Naive B cell (primary cell): ENCODE results near the gene GRAP. TPM values are rescaled to one million over a fixed set of nuclear protein-coding genes. Genes with fewer than 3 reads are reported as not detected.
"Not testable (repeated sequence)": the region's sequence is repeated elsewhere in the genome, so short reads cannot be mapped to it uniquely, and the experiment has no call there.

ENCODE experiments used
- ATAC-seq, 2 donors: fragments of 150-1000 bp; cut with Tn5 transposase; 2 replicates each; pipeline ENCODE4 v1.10.0; 2021; ENCODE audit warnings: low read depth in 2 of 2, mild to moderate bottlenecking in 2 of 2, moderate library complexity in 2 of 2
- DNase-seq: peaks from one replicate; pipeline ENCODE4 v3.0.0; 2022
- H3K27ac Mint-ChIP-seq, 6 donors: one replicate each; pipeline ENCODE4 v1.8.0; 2020 to 2022; ENCODE audit warnings: mild to moderate bottlenecking in 6 of 6, mixed read lengths in 6 of 6, moderate library complexity in 5 of 6, inconsistent platforms in 2 of 6
- H3K27me3 Mint-ChIP-seq, 3 donors: one replicate each; pipeline ENCODE4 v1.8.0; 2021 to 2022; ENCODE audit warnings: mixed read lengths in 3 of 3, mild to moderate bottlenecking in 1 of 3
- H3K36me3 Mint-ChIP-seq, 2 donors: one replicate each; pipeline ENCODE4 v1.8.0; 2020 to 2022; ENCODE audit warnings: mixed read lengths in 2 of 2, inconsistent platforms in 1 of 2, mild to moderate bottlenecking in 1 of 2
- H3K4me1 Mint-ChIP-seq, 3 donors: one replicate each; pipeline ENCODE4 v1.8.0; 2020 to 2022; ENCODE audit warnings: mixed read lengths in 3 of 3, inconsistent platforms in 1 of 3, mild to moderate bottlenecking in 1 of 3, moderate library complexity in 1 of 3
- H3K4me3 Mint-ChIP-seq, 8 donors: one replicate each; pipeline ENCODE4 v1.8.0; 2020 to 2022; ENCODE audit warnings: mild to moderate bottlenecking in 8 of 8, mixed read lengths in 8 of 8, moderate library complexity in 8 of 8, inconsistent platforms in 2 of 8
- H3K9me3 Mint-ChIP-seq, 7 donors: one replicate each; pipeline ENCODE4 v1.8.0; 2020 to 2022; ENCODE audit warnings: mixed read lengths in 7 of 7, mild to moderate bottlenecking in 5 of 7, inconsistent platforms in 2 of 7, moderate library complexity in 1 of 7
- polyA plus RNA-seq, 6 donors: library from polyadenylated mRNA; unstranded; fragments of 300-500 nt; fragmentation: Illumina TruSeq; gene quantifications; one replicate each; pipeline ENCODE4 v1.2.3, GENCODE V29; 2021; ENCODE audit warnings: low read depth in 6 of 6

Gene GRAP
- polyA plus RNA-seq, 6 donors from 2014 or later: 46.2 to 90.5 (median 52.6) TPM

- peak; percentile 81 to 87 for ATAC-seq
- H3K27ac Mint-ChIP-seq, H3K36me3 Mint-ChIP-seq, H3K4me1 Mint-ChIP-seq, H3K27me3 Mint-ChIP-seq, H3K4me3 Mint-ChIP-seq, H3K9me3 Mint-ChIP-seq, DNase-seq: not testable (repeated sequence)
Observed at GRCh38 chr17:19032377-19032988, 14.3 kb downstream of the GRAP start.

- DNase-seq, H3K4me1 Mint-ChIP-seq, H3K9me3 Mint-ChIP-seq, H3K27ac Mint-ChIP-seq, H3K36me3 Mint-ChIP-seq, H3K4me3 Mint-ChIP-seq, H3K27me3 Mint-ChIP-seq: not testable (repeated sequence)
- peak; percentile 38 to 45 for ATAC-seq
Observed at GRCh38 chr17:19031729-19032128, 15.0 kb downstream of the GRAP start.

- H3K27ac Mint-ChIP-seq, H3K27me3 Mint-ChIP-seq, DNase-seq, H3K36me3 Mint-ChIP-seq, H3K9me3 Mint-ChIP-seq, H3K4me1 Mint-ChIP-seq, ATAC-seq, H3K4me3 Mint-ChIP-seq: not testable (repeated sequence)
Observed at GRCh38 chr17:19030771-19031449, 15.8 kb downstream of the GRAP start.

- not testable (repeated sequence) for DNase-seq, H3K4me1 Mint-ChIP-seq, ATAC-seq, H3K27me3 Mint-ChIP-seq, H3K36me3 Mint-ChIP-seq, H3K4me3 Mint-ChIP-seq, H3K9me3 Mint-ChIP-seq, H3K27ac Mint-ChIP-seq
Observed at GRCh38 chr17:19029740-19030139, 17.0 kb downstream of the GRAP start.

GRCh38 chr17:19028671-19029070 lies 18.1 kb downstream of the GRAP start:
- H3K27ac Mint-ChIP-seq, DNase-seq, ATAC-seq, H3K36me3 Mint-ChIP-seq, H3K4me3 Mint-ChIP-seq, H3K27me3 Mint-ChIP-seq, H3K9me3 Mint-ChIP-seq: not testable (repeated sequence)
- peaks cover 7 to 11% (median 10%) of the 10 kb centered on the region in 3 donors for H3K4me1 Mint-ChIP-seq

GRCh38 chr17:19024101-19025078 lies 22.4 kb downstream of the GRAP start:
- no peak overlapping the region for H3K4me3 Mint-ChIP-seq
- peaks cover 0 to 3% of the 10 kb centered on the region in 2 donors for H3K36me3 Mint-ChIP-seq
- no peaks in the 10 kb centered on the region for H3K9me3 Mint-ChIP-seq
- peaks cover 13 to 23% (median 17%) of the 10 kb centered on the region in 3 donors for H3K4me1 Mint-ChIP-seq
- H3K27me3 Mint-ChIP-seq: no peaks in the 10 kb centered on the region
- H3K27ac Mint-ChIP-seq: peak overlapping the region; percentile 28 to 91 (median 67)
- ATAC-seq (no peak), DNase-seq (no peak)

- peaks cover 18 to 31% (median 26%) of the 10 kb centered on the region in 3 donors for H3K4me1 Mint-ChIP-seq
- ATAC-seq (no peak), DNase-seq (no peak)
- no peaks in the 10 kb centered on the region for H3K27me3 Mint-ChIP-seq
- peaks cover 0 to 3% of the 10 kb centered on the region in 2 donors for H3K36me3 Mint-ChIP-seq
- no peaks in the 10 kb centered on the region for H3K9me3 Mint-ChIP-seq
- no peak overlapping the region for H3K4me3 Mint-ChIP-seq
- H3K27ac Mint-ChIP-seq: peak overlapping the region in 4 of 6 donors; percentile 37 to 82 (median 40)
Observed at GRCh38 chr17:19023209-19023999, 23.4 kb downstream of the GRAP start.

GRCh38 chr17:19022747-19023146 lies 24.0 kb downstream of the GRAP start:
- peaks cover 0 to 3% of the 10 kb centered on the region in 2 donors for H3K36me3 Mint-ChIP-seq
- no peak overlapping the region for H3K4me3 Mint-ChIP-seq
- H3K9me3 Mint-ChIP-seq: no peaks in the 10 kb centered on the region
- peak overlapping the region in 4 of 6 donors; percentile 39 to 82 (median 56) for H3K27ac Mint-ChIP-seq
- no peaks in the 10 kb centered on the region for H3K27me3 Mint-ChIP-seq
- ATAC-seq (no peak), DNase-seq (no peak)
- H3K4me1 Mint-ChIP-seq: peaks cover 18 to 33% (median 27%) of the 10 kb centered on the region in 3 donors

- H3K27ac Mint-ChIP-seq: peak overlapping the region in 1 of 6 donors; percentile 24
- peaks cover 20 to 34% (median 30%) of the 10 kb centered on the region in 3 donors for H3K4me1 Mint-ChIP-seq
- H3K36me3 Mint-ChIP-seq: peaks cover 0 to 3% of the 10 kb centered on the region in 2 donors
- H3K4me3 Mint-ChIP-seq: no peak overlapping the region
- no peaks in the 10 kb centered on the region for H3K27me3 Mint-ChIP-seq
- H3K9me3 Mint-ChIP-seq: no peaks in the 10 kb centered on the region
- ATAC-seq (no peak), DNase-seq (no peak)
Observed at GRCh38 chr17:19022128-19022527, 24.6 kb downstream of the GRAP start.

- ATAC-seq (peak; percentile 35 to 51), DNase-seq (no peak)
- H3K4me3 Mint-ChIP-seq: no peak overlapping the region
- H3K27me3 Mint-ChIP-seq: no peaks in the 10 kb centered on the region
- peaks cover 0 to 3% of the 10 kb centered on the region in 2 donors for H3K36me3 Mint-ChIP-seq
- H3K4me1 Mint-ChIP-seq: peaks cover 24 to 38% (median 30%) of the 10 kb centered on the region in 3 donors
- no peaks in the 10 kb centered on the region for H3K9me3 Mint-ChIP-seq
- peak overlapping the region in 1 of 6 donors; percentile 77 for H3K27ac Mint-ChIP-seq
Observed at GRCh38 chr17:19021622-19022083, 25.1 kb downstream of the GRAP start.

GRCh38 chr17:19021011-19021621 lies 25.6 kb downstream of the GRAP start:
- not testable (repeated sequence) for H3K9me3 Mint-ChIP-seq, H3K36me3 Mint-ChIP-seq, ATAC-seq, DNase-seq, H3K27me3 Mint-ChIP-seq
- Mint-ChIP-seq H3K4me1 (peaks cover 24 to 44% (median 30%) of the 10 kb centered on the region in 3 donors), H3K4me3 (peak overlapping the region in 1 of 8 donors; percentile 16), H3K27ac (peak overlapping the region in 3 of 6 donors; percentile 61 to 91 (median 73))

GRCh38 chr17:19020016-19020415 lies 26.7 kb downstream of the GRAP start:
- peak overlapping the region in 1 of 8 donors; percentile 1 for H3K4me3 Mint-ChIP-seq
- ATAC-seq (no peak), DNase-seq (no peak)
- H3K9me3 Mint-ChIP-seq: no peaks in the 10 kb centered on the region
- peak overlapping the region in 5 of 6 donors; percentile 9 to 73 (median 60) for H3K27ac Mint-ChIP-seq
- H3K36me3 Mint-ChIP-seq: peaks cover 0 to 3% of the 10 kb centered on the region in 2 donors
- H3K4me1 Mint-ChIP-seq: peaks cover 28 to 50% (median 31%) of the 10 kb centered on the region in 3 donors
- peaks cover 0 to 7% (median 0%) of the 10 kb centered on the region in 3 donors for H3K27me3 Mint-ChIP-seq
